Fibroblast of peridontal ligament (primary cell): ENCODE results near the gene PTPRN2.
"Not testable (repeated sequence)": the region's sequence is repeated elsewhere in the genome, so short reads cannot be mapped to it uniquely, and the experiment has no call there.

Experiments
- DNase-seq: peaks from one replicate; pipeline ENCODE4 v3.0.0-alpha.2; 2010; ENCODE audit errors: extremely low read depth

Gene PTPRN2

DNA sequence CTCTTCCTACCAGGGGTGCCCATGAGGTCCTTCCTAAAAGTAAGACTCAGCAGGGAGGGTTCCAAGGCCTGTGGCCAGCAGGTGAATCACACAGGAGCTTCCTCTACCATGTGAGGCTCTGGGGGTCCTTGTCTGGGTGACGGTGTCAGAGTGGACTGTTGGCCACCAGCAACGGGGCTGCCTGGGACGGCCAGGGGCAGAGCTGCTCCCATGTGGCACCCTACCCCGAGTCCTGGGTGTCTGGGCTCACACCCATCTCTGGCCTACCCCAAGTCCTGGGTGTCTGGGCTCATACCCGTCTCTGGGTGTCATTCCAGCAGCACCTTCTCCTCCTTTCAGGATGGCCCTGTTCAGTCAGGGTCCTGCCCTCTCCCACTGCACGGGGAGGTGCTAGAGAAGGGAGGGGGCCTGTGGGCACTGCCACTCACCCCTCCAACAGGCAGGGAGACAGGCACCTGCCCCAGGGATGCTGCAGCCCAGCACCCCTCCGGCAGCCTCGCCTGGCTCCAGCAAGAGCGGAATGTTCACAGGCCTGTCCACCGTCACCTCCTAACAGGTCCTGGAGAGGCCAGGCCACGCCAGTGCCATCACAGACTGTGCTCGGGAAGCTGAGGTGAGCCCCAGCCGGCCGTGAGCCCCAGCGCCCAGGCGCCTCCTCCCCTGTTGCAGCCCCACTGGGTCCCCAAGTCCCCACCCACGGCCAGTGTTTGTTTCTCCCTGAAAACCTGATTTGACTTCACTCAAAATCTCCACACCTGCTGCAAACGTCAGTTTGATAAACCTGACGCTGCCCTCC is 143.7 kb downstream of the PTPRN2 start:
- no peak for DNase-seq

DNA sequence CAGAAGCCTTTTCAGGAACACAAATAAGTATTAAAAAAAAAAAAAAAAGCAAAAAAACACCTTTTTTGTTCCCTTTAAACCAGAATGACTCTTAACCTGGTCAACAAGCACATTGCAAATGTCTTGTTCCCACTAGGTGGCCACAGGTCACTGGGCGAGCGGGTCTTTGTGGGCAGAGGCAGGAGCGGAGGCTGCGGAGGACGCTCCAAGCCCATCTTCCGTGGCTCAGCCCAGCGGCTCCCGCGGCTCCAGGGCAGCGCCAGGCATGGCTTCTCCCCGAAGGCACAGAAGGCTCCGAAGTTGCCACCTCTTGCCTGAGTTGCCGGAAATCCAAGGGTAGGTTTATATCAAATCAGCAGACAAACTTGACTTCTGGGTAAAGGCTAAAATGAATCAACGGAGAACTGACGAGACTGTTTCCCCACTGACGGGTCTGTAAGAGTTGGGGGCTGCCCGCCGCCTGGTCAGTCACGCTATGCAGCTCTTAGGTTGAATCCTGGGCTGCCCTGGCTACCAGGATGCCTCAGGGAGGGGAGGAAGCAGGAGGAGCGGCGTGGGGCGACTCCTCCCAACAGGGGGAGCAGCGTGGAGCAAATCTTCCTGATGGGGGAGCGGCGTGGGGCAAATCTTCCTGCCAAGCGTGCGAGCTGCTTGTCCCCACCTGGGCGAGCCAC is 144.5 kb downstream of the PTPRN2 start:
- DNase-seq, result no peak

DNA sequence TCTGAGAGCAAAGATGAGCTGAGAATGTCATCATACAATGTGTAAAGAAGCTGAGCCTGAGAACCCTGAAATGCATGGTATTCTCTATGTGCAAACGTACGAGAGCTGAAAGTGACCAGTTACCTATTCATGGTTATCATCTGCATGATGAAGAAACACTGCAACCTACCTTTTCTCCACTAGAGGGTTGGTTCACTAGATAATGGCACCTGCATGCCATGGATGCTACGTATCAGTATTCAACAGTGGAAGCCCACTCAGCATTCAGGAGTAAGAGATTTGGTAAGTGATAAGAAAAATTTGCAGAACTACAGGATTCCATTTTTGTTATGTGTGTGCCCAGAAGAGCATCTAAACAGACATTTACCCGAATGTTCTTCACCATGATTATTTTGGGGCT is 145.4 kb downstream of the PTPRN2 start:
- no peak for DNase-seq

DNA sequence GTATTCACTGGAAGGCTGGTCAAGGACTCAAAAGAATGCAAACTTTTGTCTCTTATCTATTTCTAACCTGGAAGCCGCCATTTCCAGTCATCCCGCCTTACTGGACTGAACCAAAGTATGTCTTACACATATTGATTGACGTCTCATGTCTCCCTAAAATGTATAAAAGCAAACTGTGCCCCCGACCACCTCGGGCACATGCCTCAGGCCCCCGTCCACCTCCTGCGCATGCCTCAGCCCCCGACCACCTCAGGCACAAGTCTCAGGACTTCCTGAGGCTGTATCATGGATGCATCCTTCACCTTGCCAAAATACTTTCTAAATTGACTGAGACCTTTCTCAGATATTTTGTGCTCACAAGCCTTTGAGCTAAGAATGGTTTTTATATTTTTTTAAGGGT is 148.6 kb downstream of the PTPRN2 start:
- no peak for DNase-seq

DNA sequence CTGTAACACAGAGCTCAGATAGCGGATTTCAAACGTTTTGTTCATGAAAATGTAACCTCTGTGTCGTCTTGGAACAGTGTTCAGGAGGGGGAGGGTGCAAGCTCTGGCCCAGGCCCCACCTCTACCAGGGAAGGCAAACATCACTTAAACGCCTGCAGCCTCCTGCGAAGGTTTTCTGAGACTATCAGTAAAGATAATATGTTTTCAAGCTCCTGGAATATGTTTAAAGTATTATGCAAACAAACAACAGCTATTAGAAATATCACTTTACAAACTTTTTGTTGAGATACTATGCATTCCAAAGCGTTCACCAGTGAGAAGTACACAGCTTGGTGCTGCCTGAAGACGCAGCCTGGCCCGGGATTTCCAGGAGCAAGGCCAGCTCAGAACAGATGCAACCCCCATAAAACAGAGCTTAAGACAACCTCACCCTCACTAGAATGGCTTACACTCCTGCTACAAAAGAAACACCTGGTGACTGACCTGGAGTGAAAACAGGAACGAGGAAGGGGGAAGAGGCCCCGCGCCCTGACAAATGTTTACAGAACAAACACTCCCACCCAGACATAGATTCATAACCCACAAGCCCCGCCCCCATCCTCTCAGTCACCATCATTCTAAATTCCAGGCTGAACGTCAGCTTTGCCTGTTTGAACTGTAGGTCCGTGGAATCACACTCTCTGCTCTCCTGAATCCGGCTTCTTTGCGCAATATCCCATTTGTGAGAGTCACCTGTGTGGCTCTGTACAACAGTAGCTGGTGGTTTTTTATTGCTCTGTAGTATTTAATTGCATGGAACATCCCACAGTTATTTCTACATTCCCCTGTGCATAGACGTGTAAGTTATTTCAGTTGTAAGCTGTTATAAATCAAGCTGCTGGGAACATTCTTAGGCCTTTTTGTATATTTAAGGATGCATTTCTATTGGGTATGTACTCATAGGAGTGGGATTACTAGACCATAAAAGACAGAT is 155.0 kb downstream of the PTPRN2 start:
- no peak for DNase-seq

DNA sequence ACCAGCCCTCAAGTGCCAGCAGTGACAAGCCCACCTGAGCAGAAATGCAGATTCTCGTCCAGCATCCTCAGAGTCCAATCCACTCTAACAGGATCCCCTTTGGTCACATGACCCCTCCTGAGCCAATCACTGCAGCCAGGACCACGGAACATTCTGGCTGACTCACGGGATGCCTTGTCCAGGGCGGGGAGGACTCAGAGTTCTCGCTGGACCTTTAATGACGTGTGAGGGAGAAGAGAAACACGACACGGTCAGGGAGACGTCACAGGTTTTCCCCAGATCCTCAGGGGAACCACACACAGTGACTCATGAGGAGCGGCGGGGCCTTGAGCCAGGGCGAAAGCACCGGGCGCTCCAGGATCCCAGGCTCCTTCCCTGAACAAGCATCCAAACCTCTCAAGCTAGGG is 155.7 kb downstream of the PTPRN2 start:
- DNase-seq, result no peak

DNA sequence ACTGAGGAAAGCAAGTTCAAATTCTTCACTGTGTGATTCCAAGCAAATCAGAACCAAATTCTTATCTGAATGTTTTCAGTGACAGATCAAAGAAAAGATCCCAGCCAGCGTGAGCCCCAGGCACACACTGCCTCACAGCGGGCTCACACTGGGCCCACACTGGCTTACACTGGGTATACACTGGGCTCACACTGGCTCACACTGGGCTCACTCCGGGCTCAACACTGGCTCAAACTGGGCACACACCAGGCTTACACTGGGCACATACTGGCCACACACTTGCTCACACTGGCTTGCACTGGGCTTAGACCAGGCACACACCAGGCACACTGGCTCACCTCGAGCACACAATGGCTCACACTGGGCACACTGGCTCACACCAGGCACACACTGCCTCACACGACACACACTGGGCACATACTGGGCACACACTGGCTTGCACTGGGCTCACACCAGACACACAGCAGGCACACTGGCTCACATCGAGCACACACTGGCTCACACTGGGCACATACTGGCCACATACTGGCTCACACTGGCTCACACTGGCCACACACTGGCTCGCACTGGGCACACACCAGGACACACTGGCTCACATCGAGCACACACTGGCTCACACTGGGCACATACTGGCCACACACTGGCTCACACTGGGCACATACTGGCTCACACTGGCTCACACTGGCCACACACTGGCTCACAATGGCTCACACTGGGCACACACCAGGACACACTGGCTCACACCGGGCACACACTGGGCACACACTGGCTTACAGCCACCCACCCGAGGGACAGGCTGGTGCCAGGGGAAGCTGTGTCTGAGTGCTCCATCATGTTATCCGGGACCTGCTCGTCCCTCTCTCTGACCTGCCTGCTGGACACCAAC is 156.3 kb downstream of the PTPRN2 start:
- DNase-seq, result no peak

DNA sequence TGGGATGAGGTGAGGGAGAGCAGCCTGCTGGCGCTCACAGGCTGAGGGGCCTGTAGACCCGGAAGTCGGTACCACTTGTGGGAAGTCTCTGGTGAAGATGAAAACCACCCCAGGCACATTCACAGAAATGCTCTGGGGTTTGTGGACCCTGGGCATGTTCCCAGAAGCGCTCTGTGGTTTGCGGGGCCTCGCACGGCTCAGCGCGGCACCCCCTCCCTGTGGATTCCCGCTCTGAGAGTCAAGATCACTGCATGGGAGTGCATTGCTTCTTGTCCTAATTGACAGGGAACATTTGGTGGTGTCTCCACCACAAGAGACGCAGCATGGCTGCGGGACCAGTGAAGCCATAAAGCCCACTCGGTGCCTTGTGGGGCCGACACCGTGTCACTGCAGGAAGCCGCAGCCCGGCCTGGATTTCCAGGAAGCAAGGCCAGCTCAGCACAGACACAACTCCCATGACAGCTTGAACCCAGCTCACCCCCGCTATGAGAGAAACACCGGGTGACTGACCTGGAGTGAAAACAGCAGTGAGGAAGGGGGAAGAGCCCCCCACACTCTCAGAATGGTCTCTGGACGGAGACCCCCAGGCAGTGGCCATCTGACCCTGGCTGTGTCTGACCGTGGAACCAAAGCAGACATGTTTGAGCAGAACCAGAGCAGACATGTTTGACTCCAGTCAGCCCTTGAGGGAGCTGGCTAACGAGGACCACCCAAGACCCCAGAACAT is 157.2 kb downstream of the PTPRN2 start:
- no peak for DNase-seq

DNA sequence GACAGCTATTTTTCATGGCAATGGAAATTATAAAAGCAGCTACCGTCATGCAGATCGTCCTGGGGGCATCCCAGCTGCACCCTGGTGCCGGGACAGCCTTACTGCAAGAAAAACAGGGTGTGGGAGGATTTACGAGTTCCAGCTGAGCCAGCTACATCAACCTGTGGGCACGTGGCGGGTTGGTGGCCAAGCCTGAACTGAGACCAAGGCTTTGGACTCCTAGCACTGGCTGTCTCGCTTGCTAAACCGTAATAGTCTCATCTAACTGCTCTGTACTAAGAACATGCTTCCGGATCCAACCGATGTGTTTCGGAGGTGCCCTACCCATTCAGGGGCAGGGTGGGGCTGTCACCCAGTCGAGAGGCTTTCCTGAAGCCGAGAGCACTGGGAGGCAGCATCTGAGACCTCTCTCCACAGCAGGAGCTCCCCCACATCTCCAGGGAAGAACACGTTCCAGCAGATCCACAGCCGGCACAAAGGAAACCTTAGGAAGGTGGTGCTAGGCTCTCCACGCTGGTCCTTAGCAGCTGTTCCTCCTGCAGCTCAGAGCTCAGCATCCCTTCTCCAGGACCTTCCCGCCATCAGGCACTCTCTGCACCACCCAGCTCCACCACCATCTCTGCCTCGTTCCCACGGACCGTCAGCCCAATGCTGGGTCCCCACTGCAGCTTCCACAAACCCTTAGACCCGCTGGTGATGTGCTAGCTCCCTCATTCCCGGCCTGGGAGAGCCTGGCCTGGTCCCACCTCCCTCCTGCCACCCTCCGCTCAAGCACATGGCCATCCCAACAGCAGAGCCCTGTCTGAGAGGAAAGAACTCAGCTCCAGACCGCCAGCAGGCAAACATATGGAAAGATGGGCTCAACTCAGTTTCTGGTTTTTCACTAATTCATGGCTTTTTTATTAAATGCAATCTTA is 158.5 kb downstream of the PTPRN2 start:
- DNase-seq, result no peak

DNA sequence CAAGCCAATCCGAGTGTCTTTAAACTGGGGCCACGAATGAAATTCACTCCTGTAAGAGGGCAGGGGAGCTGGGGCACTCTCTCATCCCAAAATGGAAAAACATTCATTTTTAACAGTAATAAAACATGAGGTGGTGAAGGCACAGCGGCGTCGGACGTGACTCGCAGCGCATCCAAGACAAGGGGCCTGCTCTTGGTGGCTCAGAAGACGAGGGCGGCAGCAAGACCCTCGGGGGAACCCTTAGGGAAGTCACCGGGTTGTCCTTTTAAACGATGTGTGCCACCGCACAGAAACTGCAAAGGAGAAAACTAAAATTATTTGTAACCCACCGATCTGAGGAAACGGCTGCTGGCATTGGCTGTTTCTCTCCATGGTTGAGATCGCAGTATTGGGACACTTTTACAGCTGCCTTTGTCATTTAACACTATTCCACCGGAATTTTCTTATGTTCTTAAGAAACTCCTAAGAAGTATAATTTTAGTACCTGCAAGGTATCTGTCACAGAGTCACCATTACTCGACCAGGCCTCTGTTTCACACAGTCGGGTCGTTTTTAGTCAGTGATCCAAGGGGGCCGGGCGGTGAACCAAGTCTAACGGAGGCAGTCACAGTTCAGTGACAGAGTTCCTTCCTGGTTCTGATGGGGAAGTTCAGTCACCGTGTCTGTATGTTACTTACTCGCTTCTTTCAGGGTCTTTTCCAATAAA is 159.3 kb downstream of the PTPRN2 start:
- DNase-seq, result no peak

DNA sequence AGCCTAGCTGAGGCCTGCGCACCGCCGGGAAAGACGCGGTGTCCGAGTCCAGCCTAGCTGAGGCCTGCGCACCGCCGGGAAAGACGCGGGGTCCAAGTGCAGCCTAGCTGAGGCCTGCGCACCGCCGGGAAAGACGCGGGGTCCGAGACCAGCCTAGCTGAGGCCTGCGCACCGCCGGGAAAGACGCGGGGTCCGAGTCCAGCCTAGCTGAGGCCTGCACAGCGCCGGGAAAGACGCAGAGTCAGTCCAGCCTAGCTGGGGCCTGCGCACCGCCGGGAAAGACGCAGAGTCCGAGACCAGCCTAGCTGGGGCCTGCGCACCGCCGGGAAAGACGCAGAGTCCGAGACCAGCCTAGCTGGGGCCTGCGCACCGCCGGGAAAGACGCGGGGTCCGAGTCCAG is 161.9 kb downstream of the PTPRN2 start:
- not testable (repeated sequence) for DNase-seq

DNA sequence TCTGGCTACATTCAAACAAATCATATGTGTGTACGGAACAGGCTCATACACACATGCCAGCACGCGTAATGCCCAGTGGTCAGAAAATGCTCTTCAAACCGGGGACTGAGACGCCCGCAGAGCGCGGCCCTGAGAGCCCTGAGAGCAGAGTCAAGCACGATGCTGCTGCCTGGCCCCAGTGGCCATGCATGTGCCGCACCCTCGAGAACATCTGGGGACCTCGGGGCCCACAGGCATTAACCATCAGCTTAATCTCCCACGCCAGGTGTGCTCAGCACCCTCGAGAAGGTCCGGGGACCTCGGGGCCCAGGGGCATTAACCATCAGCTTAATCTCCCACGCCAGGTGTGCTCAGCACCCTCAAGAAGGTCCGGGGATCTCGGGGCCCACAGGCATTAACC is 163.1 kb downstream of the PTPRN2 start:
- DNase-seq, result no peak

DNA sequence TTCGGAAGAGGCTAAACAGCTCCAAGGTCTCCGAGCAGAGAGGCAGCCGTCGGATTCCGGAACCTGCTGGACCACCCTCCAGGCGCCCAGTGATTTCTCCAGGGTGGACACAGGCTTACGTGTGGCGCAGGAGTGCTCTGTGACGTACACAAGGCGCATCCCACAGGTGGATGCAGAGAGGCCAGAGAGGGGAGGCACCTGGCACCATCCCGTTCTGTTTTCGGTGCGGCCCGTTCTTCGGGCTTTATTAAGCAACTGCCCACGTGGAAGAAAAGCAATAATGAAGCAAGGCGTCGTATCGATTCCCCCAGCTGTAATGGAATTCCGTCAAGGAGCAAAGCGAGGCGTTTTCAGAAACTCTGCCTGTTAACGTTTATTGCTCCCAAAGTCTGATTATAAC is 163.6 kb downstream of the PTPRN2 start:
- no peak for DNase-seq

DNA sequence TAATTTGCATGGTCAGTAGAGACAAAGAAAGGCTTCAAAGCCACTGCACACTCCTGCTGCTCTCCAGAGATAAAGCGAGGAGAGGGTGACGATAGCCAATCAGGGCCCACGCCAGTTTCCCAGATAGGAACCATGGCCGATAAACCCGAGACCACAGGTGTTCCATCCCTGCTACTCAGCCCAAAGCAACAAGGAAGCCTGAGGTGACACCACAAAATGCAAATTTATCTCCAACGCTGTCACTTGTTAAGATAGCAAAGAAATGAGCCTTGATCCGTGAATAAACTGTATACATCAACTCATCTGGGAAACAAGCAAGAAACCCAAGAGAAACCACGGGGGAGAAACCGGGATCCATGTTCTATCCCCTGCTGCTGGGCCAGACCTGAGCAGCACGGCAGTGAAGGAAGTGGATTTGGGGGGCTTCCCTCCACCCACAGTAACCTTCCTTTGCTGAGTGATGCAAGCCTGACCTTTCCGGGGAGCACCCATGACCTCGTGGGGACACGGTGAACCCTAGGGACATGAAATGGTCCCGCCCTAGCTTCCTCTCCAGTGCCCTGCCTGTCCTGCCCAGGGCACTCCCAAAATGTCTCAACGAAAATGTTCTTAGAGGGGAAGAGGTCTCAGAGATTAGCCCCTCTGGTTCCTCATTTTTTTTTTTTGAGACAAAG is 164.6 kb downstream of the PTPRN2 start:
- DNase-seq, result no peak

DNA sequence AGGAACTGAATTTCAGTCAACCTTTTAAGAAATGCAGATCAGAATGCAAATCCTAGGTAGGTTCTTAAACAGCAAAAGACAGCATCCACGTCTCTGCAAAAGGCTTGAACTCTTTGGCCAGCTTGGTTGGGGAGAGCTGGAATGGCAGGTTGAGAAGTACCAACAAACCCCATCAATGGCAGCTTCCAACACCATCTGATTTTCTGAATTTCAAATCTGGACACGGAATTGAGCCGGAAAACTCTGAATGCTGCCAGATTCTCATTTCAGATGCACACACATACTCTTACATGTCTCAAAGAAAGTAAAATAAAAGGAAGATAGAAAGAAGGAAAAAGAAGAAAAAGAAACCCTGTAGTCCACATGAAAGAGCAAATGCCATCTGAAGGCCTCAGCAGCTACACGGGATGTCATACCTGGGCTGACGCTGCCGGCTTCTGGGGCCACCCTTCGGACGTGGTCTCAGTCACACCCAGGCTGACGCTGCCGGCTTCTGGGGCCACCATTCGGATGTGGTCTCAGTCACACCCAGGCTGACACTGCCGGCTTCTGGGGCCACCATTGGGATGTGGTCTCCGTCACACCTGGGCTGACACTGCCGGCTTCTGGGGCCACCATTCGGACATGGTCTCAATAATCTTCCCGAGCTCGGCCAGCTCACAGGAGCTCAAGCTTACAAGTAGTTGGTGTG is 165.3 kb downstream of the PTPRN2 start:
- no peak for DNase-seq

DNA sequence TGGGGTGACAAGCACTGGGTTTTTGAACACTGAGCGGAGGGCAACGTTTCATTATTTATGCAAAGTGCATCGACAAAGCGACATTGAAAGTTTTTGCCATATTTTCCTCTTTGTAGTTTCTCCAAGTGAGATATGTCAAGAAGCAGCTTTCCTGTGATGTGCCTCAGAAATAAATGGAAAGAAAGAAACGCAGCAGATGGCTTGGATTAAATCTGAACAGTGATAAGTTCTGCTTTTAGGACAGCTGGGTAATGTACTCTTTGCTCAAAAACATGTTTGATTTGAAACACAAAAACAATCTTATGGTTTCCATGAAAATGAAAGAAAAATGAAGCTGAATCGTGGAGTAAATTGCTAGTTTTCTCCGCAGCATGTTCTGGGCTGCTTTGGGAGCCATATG is 166.3 kb downstream of the PTPRN2 start:
- no peak for DNase-seq

DNA sequence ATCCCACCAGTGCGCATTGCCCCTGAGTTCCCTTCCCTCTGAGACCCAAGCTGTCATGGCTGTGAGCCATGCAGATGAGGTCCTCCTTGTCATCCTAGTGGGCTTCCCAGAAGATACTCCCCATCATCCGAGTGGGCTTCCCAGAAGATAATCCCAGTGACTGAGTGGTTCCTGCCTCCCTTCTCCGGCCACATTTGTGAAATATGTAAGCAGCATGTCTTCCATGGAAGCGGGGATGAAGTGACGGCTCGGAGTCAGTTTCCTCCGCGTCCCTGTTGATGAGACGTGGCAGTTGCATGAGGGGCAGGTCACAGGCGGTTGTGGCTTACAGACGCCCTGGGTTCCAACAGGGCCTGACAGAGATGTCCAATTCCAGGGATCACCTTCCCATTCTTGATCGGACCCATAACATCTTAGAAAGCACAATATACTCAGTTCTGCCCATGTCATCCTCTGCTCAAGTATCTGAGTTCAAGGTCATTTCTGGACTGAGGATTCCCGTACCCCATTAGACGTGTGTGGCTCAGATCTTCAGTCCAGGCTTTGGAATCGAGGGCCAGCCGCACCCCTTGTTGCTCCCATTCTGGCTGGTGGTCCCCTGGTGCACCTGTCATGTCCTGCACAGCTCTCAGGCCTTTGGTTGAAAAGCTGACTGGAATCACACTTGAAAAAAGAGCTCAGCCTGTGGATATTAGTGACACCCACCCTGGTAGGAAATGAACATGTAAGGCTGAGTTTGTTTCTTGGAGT is 166.9 kb downstream of the PTPRN2 start:
- DNase-seq, result no peak
